Mesendoderm (in vitro differentiated cells): ENCODE data around the gene PHOX2A.

Source experiments
- DNase-seq: peaks from one replicate; pipeline ENCODE4 v3.0.0; 2013
- H2AK5ac ChIP-seq: 2 replicates; pipeline ENCODE4 v1.6.1; 2013; ENCODE audit warnings: low read length, inconsistent platforms
- H2BK120ac ChIP-seq: 2 replicates; pipeline ENCODE4 v1.6.1; 2013; ENCODE audit warnings: low read depth, mild to moderate bottlenecking, low read length, moderate library complexity, mixed read lengths
- H2BK15ac ChIP-seq: replicated peaks from 2 replicates; pipeline ENCODE4 v1.6.1; 2013; ENCODE audit warnings: low read depth, mild to moderate bottlenecking, moderate library complexity
- H2BK5ac ChIP-seq: 2 replicates; pipeline ENCODE4 v1.6.1; 2013; ENCODE audit warnings: low read length, inconsistent platforms
- H3K18ac ChIP-seq: 2 replicates; pipeline ENCODE4 v1.6.1; 2013; ENCODE audit warnings: mild to moderate bottlenecking, low read length, mixed read lengths
- H3K23ac ChIP-seq: one replicate; pipeline ENCODE4 v1.6.1; 2013; ENCODE audit warnings: low read length
- H3K27ac ChIP-seq: 2 replicates; pipeline ENCODE4 v1.5.1; 2013; ENCODE audit warnings: low read depth, mild to moderate bottlenecking, inconsistent platforms, low read length, moderate library complexity
- H3K27me3 ChIP-seq: 2 replicates; pipeline ENCODE4 v1.6.1; 2013; ENCODE audit warnings: low read length, control low read depth, mild to moderate bottlenecking, inconsistent platforms; ENCODE audit not compliant: insufficient read depth, poor library complexity
- H3K36me3 ChIP-seq: 2 replicates; pipeline ENCODE4 v1.6.1; 2013; ENCODE audit warnings: low read length, inconsistent platforms; ENCODE audit not compliant: control insufficient read depth, insufficient read depth
- H3K4ac ChIP-seq: one replicate; pipeline ENCODE4 v1.6.1; 2013; ENCODE audit warnings: low read depth, mild to moderate bottlenecking, low read length, moderate library complexity
- H3K4me1 ChIP-seq: 2 replicates; pipeline ENCODE4 v1.6.1; 2013; ENCODE audit warnings: low read depth, low read length, inconsistent platforms; ENCODE audit not compliant: control insufficient read depth
- H3K4me2 ChIP-seq: 2 replicates; pipeline ENCODE4 v1.6.1; 2013; ENCODE audit warnings: low read length
- H3K4me3 ChIP-seq: 2 replicates; pipeline ENCODE4 v1.5.1; 2013; ENCODE audit warnings: mild to moderate bottlenecking, low read length
- H3K56ac ChIP-seq: one replicate; pipeline ENCODE4 v1.6.1; 2013; ENCODE audit warnings: low read length
- H3K79me1 ChIP-seq: 2 replicates; pipeline ENCODE4 v1.6.1; 2013; ENCODE audit warnings: low read length, inconsistent platforms
- H3K79me2 ChIP-seq: 2 replicates; pipeline ENCODE4 v1.6.1; 2013; ENCODE audit warnings: mild to moderate bottlenecking, low read length; ENCODE audit not compliant: control insufficient read depth, insufficient read depth
- H3K9ac ChIP-seq: 2 replicates; pipeline ENCODE4 v1.6.1; 2013; ENCODE audit warnings: low read length, inconsistent platforms
- H4K5ac ChIP-seq: one replicate; pipeline ENCODE4 v1.6.1; 2013; ENCODE audit warnings: low read length
- H4K8ac ChIP-seq: one replicate; pipeline ENCODE4 v1.6.1; 2013; ENCODE audit warnings: low read depth, mild to moderate bottlenecking, control low read depth, low read length, moderate library complexity
- WGBS: extraction: QIAGEN DNeasy Blood & Tissue Kit; methylation state at CpG from one replicate; pipeline ENCODE4 v1.1.7; 2013; ENCODE audit warnings: low lambda C conversion rate, missing lambda C conversion rate; ENCODE audit not compliant: insufficient coverage; ENCODE audit errors: extremely low coverage; 5-methylcytosine and 5-hydroxymethylcytosine counted together

PHOX2A gene

GRCh38 chr11:72234920-72235319, 9.1 kb downstream of the PHOX2A start:
- Histone ChIP-seq H4K8ac (no peak overlapping the region), H3K4ac (no peak overlapping the region), H2BK15ac (no peak overlapping the region), H3K18ac (no peak overlapping the region), H3K36me3 (peaks cover 28% of the 10 kb centered on the region), H3K27ac (no peak overlapping the region), H2BK120ac (no peak overlapping the region), H2AK5ac (no peak overlapping the region), H3K56ac (no peak overlapping the region), H3K23ac (no peak overlapping the region), H3K79me2 (no peaks in the 10 kb centered on the region), H2BK5ac (no peak overlapping the region), H3K9ac (no peak overlapping the region), H3K4me1 (peaks cover 10% of the 10 kb centered on the region), H3K4me3 (no peak overlapping the region), H3K4me2 (no peak overlapping the region), H4K5ac (no peak overlapping the region), H3K27me3 (peaks cover under 1% of the 10 kb centered on the region), H3K79me1 (no peaks in the 10 kb centered on the region)
- DNase-seq = no peak
- WGBS = no CpG with 5 or more reads among the region's 4 CpGs

- Histone ChIP-seq H3K9ac (no peak overlapping the region), H3K4me3 (no peak overlapping the region), H3K27ac (no peak overlapping the region), H4K8ac (no peak overlapping the region), H2BK15ac (no peak overlapping the region), H2AK5ac (no peak overlapping the region), H3K27me3 (no peaks in the 10 kb centered on the region), H2BK120ac (no peak overlapping the region), H3K23ac (no peak overlapping the region), H3K4ac (no peak overlapping the region), H3K36me3 (peaks cover 31% of the 10 kb centered on the region), H3K79me1 (no peaks in the 10 kb centered on the region), H4K5ac (no peak overlapping the region), H3K79me2 (no peaks in the 10 kb centered on the region), H2BK5ac (no peak overlapping the region), H3K18ac (no peak overlapping the region), H3K56ac (no peak overlapping the region), H3K4me2 (no peak overlapping the region), H3K4me1 (peaks cover 10% of the 10 kb centered on the region)
- WGBS = no CpG with 5 or more reads among the region's 3 CpGs
- DNase-seq = no peak
Observed at GRCh38 chr11:72234514-72234830, 9.5 kb downstream of the PHOX2A start.

- Histone ChIP-seq H3K18ac (no peak overlapping the region), H3K27me3 (no peaks in the 10 kb centered on the region), H2BK5ac (no peak overlapping the region), H3K4me1 (peaks cover 7% of the 10 kb centered on the region), H3K9ac (no peak overlapping the region), H3K27ac (no peak overlapping the region), H3K4me3 (no peak overlapping the region), H4K8ac (no peak overlapping the region), H3K4ac (no peak overlapping the region), H2AK5ac (no peak overlapping the region), H3K56ac (no peak overlapping the region), H3K4me2 (no peak overlapping the region), H3K79me1 (no peaks in the 10 kb centered on the region), H3K36me3 (peaks cover 36% of the 10 kb centered on the region), H2BK15ac (no peak overlapping the region), H3K23ac (no peak overlapping the region), H3K79me2 (no peaks in the 10 kb centered on the region), H2BK120ac (no peak overlapping the region), H4K5ac (no peak overlapping the region)
- WGBS = no CpG with 5 or more reads among the region's 8 CpGs
- no peak for DNase-seq
Observed at GRCh38 chr11:72233773-72234513, 10.0 kb downstream of the PHOX2A start.

- Histone ChIP-seq H3K27me3 (no peaks in the 10 kb centered on the region), H2AK5ac (no peak overlapping the region), H3K4me1 (peaks cover 3% of the 10 kb centered on the region), H3K79me1 (no peaks in the 10 kb centered on the region), H3K79me2 (no peaks in the 10 kb centered on the region), H4K5ac (no peak overlapping the region), H3K9ac (no peak overlapping the region), H3K23ac (no peak overlapping the region), H2BK120ac (no peak overlapping the region), H2BK15ac (no peak overlapping the region), H4K8ac (no peak overlapping the region), H3K56ac (no peak overlapping the region), H3K36me3 (peaks cover 36% of the 10 kb centered on the region), H3K4me3 (no peak overlapping the region), H3K4me2 (no peak overlapping the region), H2BK5ac (no peak overlapping the region), H3K4ac (no peak overlapping the region), H3K18ac (no peak overlapping the region), H3K27ac (no peak overlapping the region)
- no peak for DNase-seq
- WGBS = no CpG with 5 or more reads among the region's 13 CpGs
Observed at GRCh38 chr11:72233056-72233772, 10.8 kb downstream of the PHOX2A start.

GRCh38 chr11:72232260-72233055, 11.5 kb downstream of the PHOX2A start:
- H4K8ac ChIP-seq = no peak overlapping the region
- H3K27ac ChIP-seq = no peak overlapping the region
- no peak overlapping the region for H3K4me3 ChIP-seq
- no peaks in the 10 kb centered on the region for H3K27me3 ChIP-seq
- no peak overlapping the region for H2BK5ac ChIP-seq
- H2AK5ac ChIP-seq = no peak overlapping the region
- no peak overlapping the region for H4K5ac ChIP-seq
- H3K56ac ChIP-seq = no peak overlapping the region
- no peak overlapping the region for H3K4me2 ChIP-seq
- no peak overlapping the region for H3K18ac ChIP-seq
- H3K23ac ChIP-seq = no peak overlapping the region
- no peak for DNase-seq
- no peaks in the 10 kb centered on the region for H3K4me1 ChIP-seq
- H3K4ac ChIP-seq = no peak overlapping the region
- no peak overlapping the region for H2BK15ac ChIP-seq
- no peak overlapping the region for H3K9ac ChIP-seq
- WGBS = no CpG with 5 or more reads among the region's 18 CpGs
- no peak overlapping the region for H2BK120ac ChIP-seq
- peaks cover 3% of the 10 kb centered on the region for H3K79me1 ChIP-seq
- H3K36me3 ChIP-seq = peaks cover 36% of the 10 kb centered on the region
- no peaks in the 10 kb centered on the region for H3K79me2 ChIP-seq
